GM21367 (cell line): Measurements from ENCODE around the gene FHIT.
"Not testable (repeated sequence)": the region's sequence is repeated elsewhere in the genome, so short reads cannot be mapped to it uniquely, and the experiment has no call there.

Experiments
- ATAC-seq: cut with Tn5 transposase; IDR thresholded peaks from one replicate; pipeline ENCODE4 v1.9.1; 2021; ENCODE audit not compliant: unreplicated experiment

FHIT gene

DNA sequence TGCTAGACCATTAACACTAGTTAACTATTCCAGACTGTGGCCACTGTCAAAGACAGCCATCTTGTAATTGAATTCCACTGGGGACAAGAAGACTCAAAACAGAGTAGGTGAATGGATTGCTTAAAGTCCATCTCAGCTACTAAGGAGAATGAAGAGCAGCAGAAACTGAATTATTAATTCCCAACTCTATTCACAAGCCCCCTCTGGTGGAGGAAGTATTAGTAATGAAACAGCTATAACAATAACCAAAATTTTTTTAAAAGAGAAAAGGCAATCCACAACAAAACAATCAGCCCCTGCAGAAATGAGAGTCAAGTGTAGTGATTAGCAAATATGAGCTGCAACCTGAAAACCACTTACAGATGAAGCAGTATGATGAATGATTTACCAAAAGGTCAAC lies 302.8 kb downstream of the FHIT start:
- no peak for ATAC-seq

DNA sequence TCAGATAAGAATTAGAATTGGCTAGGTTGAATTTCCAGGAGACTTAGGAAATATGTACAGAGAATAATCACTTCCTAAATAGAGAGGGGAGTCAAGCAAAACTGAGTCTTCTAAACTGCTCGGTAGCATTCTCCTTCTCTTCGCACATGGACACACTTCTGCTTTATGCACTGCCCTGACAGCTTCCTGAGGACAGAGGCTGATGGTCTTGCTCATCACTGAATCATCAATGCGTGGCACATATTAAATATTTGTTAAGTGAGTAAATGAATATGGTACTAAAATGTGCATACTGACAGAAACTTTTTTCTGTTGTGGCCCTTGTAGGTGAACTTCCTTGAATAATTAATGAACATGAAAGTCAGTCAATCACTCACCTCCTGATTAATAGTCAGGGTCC lies 315.5 kb downstream of the FHIT start:
- no peak for ATAC-seq

DNA sequence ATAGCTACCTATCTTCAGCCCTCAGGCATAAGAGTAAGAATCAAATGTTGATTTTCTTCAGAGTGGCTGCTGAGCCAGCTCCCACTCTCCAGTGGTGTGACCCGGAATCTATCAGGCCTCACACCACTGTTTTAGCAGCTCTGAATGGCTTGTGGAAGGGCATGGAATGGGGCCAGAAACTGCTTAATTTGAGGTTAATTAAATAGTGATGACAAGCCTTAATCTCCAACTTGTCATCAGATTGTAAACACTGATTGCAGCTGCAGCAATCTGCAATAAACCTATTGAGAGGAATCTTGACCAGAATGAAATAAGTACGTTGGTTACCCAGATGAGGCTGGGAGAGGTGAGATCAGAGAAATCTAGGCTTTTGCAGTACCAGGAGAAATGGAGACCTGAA lies 317.4 kb downstream of the FHIT start:
- ATAC-seq, result no peak

DNA sequence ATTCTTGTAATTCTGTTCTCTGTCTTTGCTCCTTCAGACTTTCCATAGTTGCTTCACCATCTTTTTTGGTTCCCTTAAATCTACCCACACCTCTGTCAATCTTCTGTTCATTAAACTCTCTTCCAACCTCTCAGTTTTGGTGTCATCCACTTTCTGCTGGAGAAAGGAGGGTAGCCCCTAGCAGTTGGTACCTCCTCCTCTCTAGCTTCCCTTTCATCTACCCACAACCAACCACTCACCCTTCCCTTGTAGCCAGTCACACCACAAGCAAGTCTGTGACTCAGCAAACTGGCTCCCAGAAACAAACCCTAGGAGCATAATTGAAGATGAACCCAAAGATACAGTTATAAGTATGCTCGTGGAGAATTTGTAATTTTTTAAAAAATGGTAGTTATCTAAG lies 318.6 kb downstream of the FHIT start:
- no peak for ATAC-seq

DNA sequence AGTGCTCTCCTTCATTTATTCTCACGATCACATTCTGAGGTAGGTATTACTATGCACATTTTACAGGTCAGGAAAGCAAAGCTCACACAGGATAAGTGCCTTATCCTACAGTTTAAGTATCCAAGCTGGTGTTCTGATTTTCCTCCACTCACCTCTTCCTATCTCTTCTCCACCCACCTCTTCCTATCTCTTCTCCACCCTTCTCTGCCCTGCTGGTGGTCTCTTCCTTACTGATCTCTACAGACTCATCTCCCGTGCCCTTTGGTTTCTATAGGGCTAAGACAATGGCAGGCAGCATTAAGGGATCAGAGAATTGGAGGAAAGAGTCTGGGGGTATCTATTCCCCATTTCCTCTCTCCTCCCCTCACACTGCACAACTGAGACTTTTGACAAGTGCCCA lies 319.1 kb downstream of the FHIT start:
- ATAC-seq, result no peak

DNA sequence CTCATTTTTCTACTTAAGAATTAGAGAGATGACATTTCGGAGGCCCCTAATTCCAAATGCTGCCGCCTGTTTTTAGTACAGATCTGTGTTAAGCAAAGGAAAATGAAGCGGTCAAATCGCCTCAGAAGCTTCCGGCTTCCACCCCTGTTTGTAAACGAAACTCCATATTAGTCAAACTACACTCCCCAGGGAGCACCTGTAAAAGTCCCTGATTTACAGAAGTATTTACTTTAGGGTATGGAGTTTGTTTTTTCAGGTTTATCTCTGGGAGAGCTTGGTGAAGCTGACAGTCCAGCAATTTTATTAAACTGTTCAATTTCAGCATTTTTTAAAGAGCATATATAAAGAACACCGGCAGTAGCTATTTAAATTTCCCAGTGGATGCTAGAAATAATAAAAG lies 319.8 kb downstream of the FHIT start:
- no peak for ATAC-seq

DNA sequence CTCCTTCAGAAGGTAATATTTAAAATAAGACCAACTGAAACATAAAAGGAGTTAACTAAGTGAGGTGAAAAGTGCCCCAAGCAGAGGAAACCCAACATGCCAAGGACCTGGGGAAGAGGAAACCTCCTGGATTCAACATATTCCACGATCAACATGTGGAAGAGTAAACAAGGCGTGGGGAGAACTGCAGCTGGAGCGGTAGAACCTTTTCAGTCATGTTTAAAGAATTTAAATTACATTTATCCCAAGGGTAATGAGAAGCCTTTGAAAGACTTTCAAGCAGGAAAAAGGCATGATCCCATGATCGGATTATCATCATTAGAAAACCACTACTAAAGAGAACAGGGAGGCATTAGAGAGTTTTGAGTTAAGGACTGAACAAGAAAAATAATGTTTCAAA lies 330.7 kb downstream of the FHIT start:
- ATAC-seq, result no peak

DNA sequence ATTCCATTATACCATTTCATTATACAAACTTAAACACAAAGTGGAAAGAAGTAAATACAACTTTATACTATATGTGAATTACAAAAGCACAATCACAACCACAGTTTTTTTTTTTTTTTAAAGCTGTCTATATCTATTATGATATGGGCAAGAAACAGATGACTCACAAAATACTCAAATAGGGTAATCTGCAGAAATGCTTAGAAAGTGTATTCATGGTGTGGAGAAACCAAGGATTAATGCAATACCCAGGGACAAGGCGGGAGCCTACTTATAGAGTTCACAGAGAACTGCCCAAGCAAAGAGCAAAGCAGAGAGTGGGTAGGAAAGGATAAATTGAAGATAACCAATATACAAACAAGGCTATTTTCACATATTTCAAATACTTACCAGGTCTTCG lies 332.0 kb downstream of the FHIT start:
- no peak for ATAC-seq

DNA sequence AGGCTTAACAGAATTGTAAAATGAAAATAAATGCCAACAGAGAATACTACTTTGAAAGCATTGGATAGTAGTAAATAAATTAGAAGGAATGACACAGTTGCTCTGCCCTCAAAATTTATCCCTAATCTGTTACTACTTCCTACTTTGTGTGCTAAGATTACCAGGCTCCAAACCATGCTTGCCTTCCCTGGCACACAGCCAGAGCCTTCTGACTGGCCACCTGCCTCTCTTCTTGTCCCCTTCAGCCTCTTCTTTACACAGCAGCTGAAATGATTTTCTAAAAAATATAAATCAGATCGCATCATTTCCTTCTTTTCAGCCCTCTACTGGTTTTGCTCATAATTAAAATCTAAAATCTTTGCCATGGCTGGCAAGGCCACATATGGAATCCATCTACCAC lies 334.1 kb downstream of the FHIT start:
- ATAC-seq, result no peak

DNA sequence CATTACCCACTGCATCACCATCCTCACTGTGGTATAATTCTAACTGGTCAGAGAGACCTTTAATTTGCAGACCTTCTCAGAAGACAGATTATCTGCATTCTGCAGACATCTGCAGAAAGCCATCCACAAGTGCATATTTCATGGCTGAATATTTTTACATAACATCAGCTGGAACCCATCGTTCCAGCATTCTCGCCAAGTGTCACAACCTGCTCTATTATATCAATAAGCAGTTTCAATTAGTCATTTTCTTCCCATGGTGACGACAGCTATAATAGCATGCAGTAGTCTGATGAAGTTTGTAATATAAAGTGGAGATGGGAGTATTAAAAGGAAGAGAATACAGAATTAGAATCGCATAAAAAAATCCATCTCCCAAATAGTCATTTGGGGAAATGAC lies 334.7 kb downstream of the FHIT start:
- no peak for ATAC-seq

DNA sequence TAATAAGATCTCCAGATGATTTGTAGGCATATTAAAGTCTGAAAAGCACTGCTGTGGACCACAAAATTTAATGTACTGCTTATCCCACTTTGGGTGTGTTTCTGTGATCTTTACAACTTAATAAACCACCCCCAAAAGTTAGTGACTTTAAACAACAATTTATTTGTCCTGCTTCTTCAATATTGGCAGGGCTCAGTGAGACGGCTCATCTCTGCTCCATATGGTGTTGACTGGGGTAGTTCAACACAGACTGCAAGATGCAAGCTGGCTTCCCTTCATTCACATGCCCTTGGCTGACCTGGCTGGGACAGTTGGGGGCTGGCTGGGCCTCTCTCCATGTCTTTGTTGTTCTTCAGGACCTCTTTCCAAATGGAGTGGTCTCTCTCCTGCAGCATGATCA lies 337.8 kb downstream of the FHIT start:
- ATAC-seq, result no peak

DNA sequence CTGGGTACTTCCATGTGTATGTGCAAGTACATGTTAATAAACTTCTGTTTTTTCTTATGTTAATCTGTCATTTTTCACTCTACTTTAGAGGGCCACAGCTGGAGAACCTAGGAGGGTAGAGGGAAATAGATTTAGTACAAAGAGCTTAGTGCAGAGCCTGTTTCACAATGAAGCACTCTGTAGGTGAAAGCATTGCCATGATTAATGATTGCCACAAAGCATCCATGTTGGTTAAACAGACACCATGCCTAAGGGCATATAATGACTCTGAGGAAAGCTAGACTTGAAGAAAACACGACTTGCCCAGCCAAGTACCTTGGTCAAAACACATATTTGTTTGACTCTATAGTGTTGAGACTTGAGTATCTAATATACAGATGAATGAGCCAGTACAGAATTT lies 338.4 kb downstream of the FHIT start:
- ATAC-seq, result no peak

DNA sequence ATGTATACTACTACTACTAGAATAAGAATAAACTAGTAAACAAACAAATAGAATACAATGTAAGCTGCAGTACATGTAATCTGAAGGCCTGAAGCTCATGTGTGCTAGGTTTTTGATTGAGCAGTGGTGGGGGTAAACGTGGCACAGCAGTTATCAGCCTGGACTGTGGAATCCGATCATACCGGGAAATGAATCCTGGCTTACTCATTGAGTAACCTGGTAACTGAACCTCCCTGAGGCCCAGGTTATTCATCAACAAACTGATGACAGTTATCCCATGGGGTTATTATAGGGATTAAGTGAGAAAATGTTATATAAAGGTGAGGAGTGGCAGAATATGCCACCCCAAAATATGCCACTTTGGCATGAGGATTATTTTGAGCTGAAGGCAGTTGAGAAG lies 339.1 kb downstream of the FHIT start:
- no peak for ATAC-seq

DNA sequence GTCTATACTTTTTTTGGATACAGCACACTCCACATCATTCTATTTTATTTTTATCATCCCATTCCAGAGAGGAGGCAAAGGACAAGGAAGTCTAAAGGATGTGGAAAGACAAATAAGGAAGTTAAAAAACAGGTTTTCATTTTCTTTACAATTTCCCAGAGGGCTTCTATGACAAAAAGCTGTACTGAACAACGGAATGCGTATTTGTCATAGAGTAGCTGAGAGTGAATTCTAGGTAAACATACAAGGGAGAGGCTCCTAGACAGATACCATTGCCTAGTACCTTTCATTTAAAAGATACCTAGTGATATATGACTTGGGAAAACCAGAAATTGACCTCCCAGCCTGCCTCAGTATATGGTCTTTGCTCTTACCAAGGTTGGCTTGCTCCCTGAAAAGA lies 341.7 kb downstream of the FHIT start:
- no peak for ATAC-seq

DNA sequence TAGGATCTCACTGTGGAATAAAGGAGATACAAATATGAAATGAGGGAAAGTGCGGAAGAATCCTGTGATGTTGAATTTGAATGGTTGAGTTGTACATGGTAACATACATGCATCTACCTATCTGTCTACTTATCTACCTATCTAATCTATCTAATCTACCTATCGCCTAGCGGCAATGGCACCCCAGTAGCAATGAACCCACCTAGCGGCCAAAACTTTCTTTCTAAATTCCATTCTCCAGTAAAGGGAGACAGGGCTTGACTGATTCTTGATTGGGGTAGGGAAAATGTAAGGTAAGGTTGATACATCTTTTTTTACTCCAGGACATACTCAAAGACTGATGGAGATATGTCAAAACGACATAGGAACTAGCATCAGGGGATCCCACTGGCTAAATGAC lies 345.0 kb downstream of the FHIT start:
- ATAC-seq, result no peak

DNA sequence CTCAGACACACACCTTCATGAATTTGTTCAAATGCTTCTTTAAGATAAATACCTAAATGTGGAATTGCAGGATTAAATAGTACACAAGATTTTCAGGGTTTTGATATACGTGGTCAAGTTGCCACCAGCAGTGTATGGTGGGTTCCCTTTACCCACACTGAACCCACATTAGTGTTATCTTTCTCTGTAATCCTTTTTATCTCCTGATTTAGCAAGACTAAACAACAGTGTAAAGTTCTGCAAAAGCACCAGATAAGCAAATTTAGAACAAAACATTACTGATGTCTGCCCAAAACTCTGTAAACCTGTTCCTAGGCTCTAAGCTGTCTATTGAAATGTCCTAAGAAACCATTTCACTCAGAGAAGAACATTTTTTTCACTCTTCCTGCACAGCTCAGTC lies 352.9 kb downstream of the FHIT start:
- ATAC-seq, result no peak

DNA sequence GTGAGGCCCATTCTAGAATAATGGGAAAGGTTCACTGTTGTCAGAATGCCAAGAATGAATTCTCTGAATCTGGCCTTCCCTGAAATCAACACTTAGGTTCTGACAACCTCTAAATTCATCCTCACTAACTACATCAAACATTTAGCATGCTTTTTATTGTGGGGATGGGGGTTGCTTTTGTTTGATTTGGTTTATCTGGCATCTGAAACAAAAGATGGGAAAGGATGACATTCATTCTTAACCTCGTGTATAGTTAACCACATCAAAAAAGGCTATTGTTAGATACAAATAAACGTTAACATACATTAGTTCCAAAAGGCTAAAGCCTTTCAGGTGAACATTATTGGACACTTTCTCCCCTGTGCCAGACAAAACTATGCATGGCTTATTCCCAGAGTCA lies 357.3 kb downstream of the FHIT start:
- ATAC-seq, result no peak

DNA sequence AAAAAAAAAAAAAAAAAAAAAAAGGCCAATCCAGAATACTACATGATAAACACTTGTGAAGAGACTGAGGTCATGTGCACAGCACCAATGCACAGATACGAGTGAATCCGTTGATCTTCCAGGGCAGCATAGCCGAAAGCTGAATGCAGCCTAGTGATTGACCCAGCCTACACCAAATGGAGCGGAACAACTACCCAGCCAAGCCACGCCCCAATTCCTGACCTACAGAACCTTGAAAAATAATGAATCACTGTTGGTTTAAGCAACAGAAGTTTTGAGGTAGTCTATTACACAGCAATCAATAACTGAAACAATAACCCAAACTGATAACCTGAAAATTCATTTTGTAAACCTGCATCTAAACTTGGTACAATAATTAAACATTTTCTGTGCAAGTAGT lies 361.0 kb downstream of the FHIT start:
- ATAC-seq, result no peak

DNA sequence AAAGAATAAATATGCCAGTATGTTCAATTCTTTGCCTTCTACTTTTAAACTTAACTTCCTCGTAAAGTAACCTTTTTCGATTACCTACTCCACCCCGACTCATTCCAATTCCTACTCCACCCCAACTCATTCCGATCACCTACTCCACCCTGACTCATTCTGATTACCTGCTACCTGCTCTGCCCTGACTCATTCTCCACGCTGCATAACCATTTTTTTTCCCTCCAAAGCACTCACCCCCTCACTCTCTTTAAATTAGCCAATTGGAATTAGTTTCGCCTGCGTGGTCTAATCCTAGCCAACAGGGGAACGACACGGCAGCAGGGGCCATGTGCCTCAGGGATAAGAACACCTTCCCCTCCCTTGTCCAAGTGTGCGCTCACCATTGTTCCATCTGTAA lies 362.3 kb downstream of the FHIT start:
- not testable (repeated sequence) for ATAC-seq

DNA sequence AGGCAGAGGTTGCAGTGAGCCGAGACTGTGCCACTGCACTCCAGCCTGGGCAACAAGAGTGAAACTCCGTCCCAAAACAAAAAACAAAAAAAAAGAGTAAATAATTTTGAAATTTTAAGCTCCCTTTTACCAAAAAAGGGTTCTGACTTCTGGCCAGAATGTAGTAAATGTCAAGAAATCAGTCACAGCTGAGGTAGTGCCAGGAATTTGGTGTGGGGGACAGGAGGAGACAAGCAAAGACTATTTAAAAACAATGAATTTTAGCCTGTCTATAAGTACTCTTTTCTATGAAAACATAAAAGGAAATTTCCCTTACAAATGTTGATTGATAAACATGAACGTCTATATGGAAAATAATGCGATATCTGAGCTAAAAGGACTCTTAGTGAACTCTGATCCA lies 363.7 kb downstream of the FHIT start:
- ATAC-seq, result no peak

DNA sequence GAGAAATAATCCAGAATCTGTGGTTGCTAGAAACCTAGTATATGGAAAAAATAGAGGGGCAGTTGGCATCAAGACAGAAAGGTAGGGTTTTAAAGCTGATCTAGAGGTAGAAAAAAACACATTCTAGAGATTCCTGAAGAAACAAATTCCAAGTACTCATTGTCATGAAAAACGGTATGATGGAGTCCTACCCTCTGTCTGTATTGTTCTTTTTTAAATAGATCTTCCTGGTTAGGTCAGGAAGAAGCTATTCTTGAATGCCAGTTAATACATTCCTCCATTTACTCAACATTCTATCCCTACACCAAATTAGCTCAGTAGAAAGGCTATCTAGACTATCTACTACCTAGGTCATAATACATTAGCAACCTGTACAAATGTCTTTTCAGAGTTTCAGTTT lies 364.7 kb downstream of the FHIT start:
- ATAC-seq, result no peak

DNA sequence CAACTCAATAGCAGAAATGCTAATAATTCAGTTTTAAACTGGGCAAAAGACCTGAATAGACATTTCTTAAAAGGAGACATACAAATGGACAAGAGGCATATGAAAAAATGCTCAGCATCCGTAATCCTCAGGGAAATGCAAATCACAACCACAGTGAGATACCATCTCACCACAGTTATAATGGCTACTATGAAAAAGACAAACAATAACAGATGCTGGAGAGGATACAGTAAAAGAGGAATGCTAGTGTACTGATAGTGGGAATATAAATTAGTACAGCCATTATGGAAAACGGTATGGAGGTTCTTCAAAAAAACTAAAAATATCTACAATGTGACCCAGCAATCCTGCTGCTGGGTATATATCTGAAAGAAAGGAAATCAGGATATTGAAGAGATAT lies 367.2 kb downstream of the FHIT start:
- no peak for ATAC-seq

DNA sequence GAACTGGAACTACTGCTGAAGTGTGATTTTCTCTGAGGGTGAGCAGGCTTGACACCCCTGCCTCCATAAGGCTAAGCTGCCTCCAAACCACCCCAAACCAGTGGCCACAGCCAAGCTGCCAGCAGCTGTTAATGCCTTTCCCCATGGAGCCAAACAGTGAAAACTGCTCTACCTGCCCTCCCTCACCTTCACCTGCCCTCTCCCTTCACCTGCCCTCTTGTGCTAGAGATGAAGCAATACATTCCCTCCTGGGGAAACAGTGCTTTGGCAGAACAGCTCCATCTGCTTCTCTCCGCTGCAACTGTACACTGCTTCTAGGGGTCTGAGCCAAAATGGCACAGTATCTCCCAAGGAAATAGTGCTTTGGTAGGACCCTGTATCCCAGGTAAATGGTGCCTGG lies 374.1 kb downstream of the FHIT start:
- ATAC-seq, result no peak

DNA sequence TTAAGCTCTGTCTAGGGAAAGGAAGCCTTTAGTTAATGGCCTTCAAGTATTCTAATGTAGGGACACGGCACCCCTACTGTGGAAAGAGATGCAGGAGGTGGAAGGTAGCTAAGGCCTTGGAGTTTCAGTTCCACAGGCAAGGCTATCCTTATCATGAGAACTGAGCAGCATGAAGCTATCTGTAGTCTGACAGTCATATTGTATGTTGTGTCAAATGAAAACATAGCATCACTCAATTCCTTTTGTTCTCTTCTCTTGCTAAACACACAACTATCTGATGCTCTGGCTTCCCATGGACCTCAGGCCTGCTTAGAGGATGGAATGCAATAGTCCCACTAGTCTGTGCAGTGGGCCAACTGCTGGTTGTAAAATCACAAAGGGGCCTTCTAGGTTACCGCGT lies 380.9 kb downstream of the FHIT start:
- ATAC-seq, result no peak
